SK-N-SH (cell line): Measurements from ENCODE around the gene DNMT3B.

Source experiments
- CTCF ChIP-seq: fragments of 200-600 bp; sonication (generic); IDR thresholded peaks from 2 replicates; pipeline ENCODE4 v1.6.1; 2017; ENCODE audit warnings: antibody characterized with exemption, mild to moderate bottlenecking, moderate library complexity
- EZH2phosphoT487 ChIP-seq: fragments of 200-600 bp; sonication (generic); IDR thresholded peaks from 2 replicates; pipeline ENCODE4 v1.6.1; 2017; ENCODE audit warnings: low read depth, mixed run types, mild to moderate bottlenecking, antibody characterized with exemption, moderate library complexity, borderline replicate concordance
- FOXJ3 ChIP-seq: sonication (generic); formaldehyde crosslinking; IDR thresholded peaks from 2 replicates; pipeline ENCODE4 v1.5.1; 2020; ENCODE audit warnings: mild to moderate bottlenecking, missing genetic modification reagents
- JUND ChIP-seq: IDR thresholded peaks from 2 replicates; pipeline ENCODE4 v1.4.0; 2012
- POLR2AphosphoS5 ChIP-seq: IDR thresholded peaks from 2 replicates; pipeline ENCODE4 v1.6.1; 2012; ENCODE audit warnings: low read depth, low read length
- RFX5 ChIP-seq: IDR thresholded peaks from 2 replicates; pipeline ENCODE4 v1.6.1; 2012; ENCODE audit warnings: mild to moderate bottlenecking, improper control_type of control experiment, low read length
- TAF1 ChIP-seq: IDR thresholded peaks from 2 replicates; pipeline ENCODE4 v1.6.1; 2012; ENCODE audit warnings: low read depth, mild to moderate bottlenecking, low read length, moderate library complexity, borderline replicate concordance
- USF2 ChIP-seq: fragments of 150-350 bp; IDR thresholded peaks from 2 replicates; pipeline ENCODE4 v1.6.1; 2017; ENCODE audit warnings: antibody characterized with exemption, low read length, low read depth, borderline replicate concordance

- no peak for TF ChIP-seq CTCF
- no peak for TF ChIP-seq RFX5
- no peak for TF ChIP-seq POLR2AphosphoS5
- TF ChIP-seq FOXJ3 (CRISPR knock-in tag), result no peak
- no peak for TF ChIP-seq JUND
- no peak for TF ChIP-seq USF2
- TF ChIP-seq TAF1, result no peak
- no peak for TF ChIP-seq EZH2phosphoT487
Observed at GRCh38 chr20:32823737-32824588, 61.8 kb downstream of the DNMT3B start.
